Measurements from ENCODE around the gene EFNA2.

Gene EFNA2

GRCh38 chr19:1279782-1280341, 5.8 kb upstream of the EFNA2 start:
- H3K36me3 ChIP-seq (ENCODE audit: insufficient read depth) = no peaks in the 10 kb centered on the region
- H3K9ac ChIP-seq = no peak overlapping the region
- peak; percentile 90 for TF ChIP-seq CTCF (conservative IDR thresholded peaks at IDR 0.05; ENCODE audit: low read depth, low read length)
- H3K27ac ChIP-seq = no peak overlapping the region
- peaks cover 20% of the 10 kb centered on the region for H3K27me3 ChIP-seq (ENCODE audit: insufficient read depth, low read depth)
- H2AFZ ChIP-seq (ENCODE audit: low read depth) = no peak overlapping the region
- H3K4me1 ChIP-seq (ENCODE audit: low read depth, poor library complexity, severe bottlenecking) = peaks cover 12% of the 10 kb centered on the region
- no peak overlapping the region for H3K4me2 ChIP-seq
- H3K79me2 ChIP-seq (ENCODE audit: insufficient read depth, low read depth) = peaks cover 12% of the 10 kb centered on the region; the same call in 1 of the 2 replicates
- no peak overlapping the region for H3K4me3 ChIP-seq (IDR thresholded peaks at IDR 0.05; ENCODE audit: insufficient read depth, low read depth, low read length)
- no peaks in the 10 kb centered on the region for H4K20me1 ChIP-seq (ENCODE audit: insufficient read depth)

- no peak for TF ChIP-seq CTCF (conservative IDR thresholded peaks at IDR 0.05; ENCODE audit: low read depth, low read length)
- no peak overlapping the region for H3K4me3 ChIP-seq (IDR thresholded peaks at IDR 0.05; ENCODE audit: insufficient read depth, low read depth, low read length)
- H3K9ac ChIP-seq = no peak overlapping the region
- no peak overlapping the region for H3K4me2 ChIP-seq
- H4K20me1 ChIP-seq (ENCODE audit: insufficient read depth) = no peaks in the 10 kb centered on the region
- no peaks in the 10 kb centered on the region for H3K36me3 ChIP-seq (ENCODE audit: insufficient read depth)
- H2AFZ ChIP-seq (ENCODE audit: low read depth) = no peak overlapping the region
- no peak overlapping the region for H3K27ac ChIP-seq
- peaks cover 12% of the 10 kb centered on the region for H3K4me1 ChIP-seq (ENCODE audit: low read depth, poor library complexity, severe bottlenecking)
- peaks cover 12% of the 10 kb centered on the region; the same call in 1 of the 2 replicates for H3K79me2 ChIP-seq (ENCODE audit: insufficient read depth, low read depth)
- peaks cover 25% of the 10 kb centered on the region for H3K27me3 ChIP-seq (ENCODE audit: insufficient read depth, low read depth)
These were observed 4.8 kb upstream of the EFNA2 start for GRCh38 chr19:1280636-1281568.

- no peak for TF ChIP-seq CTCF (conservative IDR thresholded peaks at IDR 0.05; ENCODE audit: low read depth, low read length)
- Histone ChIP-seq H3K36me3 (ENCODE audit: insufficient read depth) (no peaks in the 10 kb centered on the region), H3K4me1 (ENCODE audit: low read depth, poor library complexity, severe bottlenecking) (peaks cover 9% of the 10 kb centered on the region), H3K79me2 (ENCODE audit: insufficient read depth, low read depth) (peaks cover 6% of the 10 kb centered on the region; the same call in 1 of the 2 replicates), H4K20me1 (ENCODE audit: insufficient read depth) (no peaks in the 10 kb centered on the region), H3K9ac (no peak overlapping the region), H3K27me3 (ENCODE audit: insufficient read depth, low read depth) (peaks cover 29% of the 10 kb centered on the region), H3K4me2 (no peak overlapping the region), H2AFZ (ENCODE audit: low read depth) (no peak overlapping the region), H3K4me3 (IDR thresholded peaks at IDR 0.05; ENCODE audit: insufficient read depth, low read depth, low read length) (no peak overlapping the region), H3K27ac (no peak overlapping the region)
These were observed 3.9 kb upstream of the EFNA2 start for GRCh38 chr19:1281569-1282287.

GRCh38 chr19:1282588-1283206, 3.0 kb upstream of the EFNA2 start:
- H3K27ac ChIP-seq = no peak overlapping the region
- no peak overlapping the region for H3K4me2 ChIP-seq

More at GRCh38 chr19:1282588-1283206, 3.0 kb upstream of the EFNA2 start:
- Histone ChIP-seq H3K9ac (no peak overlapping the region), H3K27me3 (ENCODE audit: insufficient read depth, low read depth) (peaks cover 39% of the 10 kb centered on the region), H2AFZ (ENCODE audit: low read depth) (no peak overlapping the region), H3K36me3 (ENCODE audit: insufficient read depth) (no peaks in the 10 kb centered on the region), H4K20me1 (ENCODE audit: insufficient read depth) (no peaks in the 10 kb centered on the region), H3K4me1 (ENCODE audit: low read depth, poor library complexity, severe bottlenecking) (peaks cover 4% of the 10 kb centered on the region), H3K79me2 (ENCODE audit: insufficient read depth, low read depth) (no peaks in the 10 kb centered on the region), H3K4me3 (IDR thresholded peaks at IDR 0.05; ENCODE audit: insufficient read depth, low read depth, low read length) (no peak overlapping the region)
- no peak for TF ChIP-seq CTCF (conservative IDR thresholded peaks at IDR 0.05; ENCODE audit: low read depth, low read length)

Data from KMS-11 (cell line).